ENCODE data around the gene S100A7.
"Not testable (repeated sequence)": the region's sequence is repeated elsewhere in the genome, so short reads cannot be mapped to it uniquely, and the experiment has no call there.

Gene S100A7

GRCh38 chr1:153431928-153432327 is 28.5 kb downstream of the S100A7 start:
- in situ Hi-C loops (cut with MboI; ENCODE audit: low sequenced_read_pairs): no loop called here

DNA sequence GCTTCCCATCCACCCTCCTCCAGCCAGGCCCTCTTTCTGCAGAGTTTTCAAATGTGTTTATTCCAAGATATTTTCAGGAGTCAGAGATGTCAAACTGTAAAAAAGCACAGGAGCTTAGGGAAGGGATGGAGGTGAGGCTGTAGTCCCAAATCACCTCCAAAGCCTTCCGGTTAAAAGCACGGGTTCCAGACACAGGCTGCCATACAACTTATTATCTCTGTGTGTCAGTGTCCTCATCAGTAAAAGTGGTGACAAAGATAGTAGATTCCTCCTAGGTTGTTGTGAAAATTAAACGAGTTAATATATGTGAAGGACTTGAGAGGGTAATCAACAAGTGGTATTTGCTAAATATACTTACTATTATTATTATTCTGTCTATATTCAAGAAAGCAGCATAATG is 29.0 kb downstream of the S100A7 start:
- in situ Hi-C loops (cut with MboI; ENCODE audit: low sequenced_read_pairs): no loop called here

DNA sequence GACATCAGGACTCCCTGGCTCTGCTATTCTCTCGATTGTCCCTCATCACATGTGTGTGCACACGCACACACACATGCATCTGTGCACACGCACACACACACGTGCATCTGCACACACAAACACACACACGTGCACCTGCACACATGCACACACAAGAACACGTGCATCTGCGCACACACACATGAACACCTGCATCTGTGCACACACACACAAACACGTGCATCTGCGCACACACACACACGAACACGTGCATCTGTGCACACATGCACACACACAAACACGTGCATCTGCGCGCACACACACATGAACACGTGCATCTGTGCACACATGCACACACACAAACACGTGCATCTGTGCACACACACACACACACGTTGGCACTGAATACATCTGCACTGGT is 29.4 kb downstream of the S100A7 start:
- in situ Hi-C loops (cut with MboI; ENCODE audit: low sequenced_read_pairs): no loop called here

GRCh38 chr1:153430561-153430960 is 29.9 kb downstream of the S100A7 start:
- in situ Hi-C loops (cut with MboI; ENCODE audit: low sequenced_read_pairs): no loop called here

- in situ Hi-C loops (cut with MboI; ENCODE audit: low sequenced_read_pairs): no loop called here
Observed at GRCh38 chr1:153430166-153430553, 30.3 kb downstream of the S100A7 start.

DNA sequence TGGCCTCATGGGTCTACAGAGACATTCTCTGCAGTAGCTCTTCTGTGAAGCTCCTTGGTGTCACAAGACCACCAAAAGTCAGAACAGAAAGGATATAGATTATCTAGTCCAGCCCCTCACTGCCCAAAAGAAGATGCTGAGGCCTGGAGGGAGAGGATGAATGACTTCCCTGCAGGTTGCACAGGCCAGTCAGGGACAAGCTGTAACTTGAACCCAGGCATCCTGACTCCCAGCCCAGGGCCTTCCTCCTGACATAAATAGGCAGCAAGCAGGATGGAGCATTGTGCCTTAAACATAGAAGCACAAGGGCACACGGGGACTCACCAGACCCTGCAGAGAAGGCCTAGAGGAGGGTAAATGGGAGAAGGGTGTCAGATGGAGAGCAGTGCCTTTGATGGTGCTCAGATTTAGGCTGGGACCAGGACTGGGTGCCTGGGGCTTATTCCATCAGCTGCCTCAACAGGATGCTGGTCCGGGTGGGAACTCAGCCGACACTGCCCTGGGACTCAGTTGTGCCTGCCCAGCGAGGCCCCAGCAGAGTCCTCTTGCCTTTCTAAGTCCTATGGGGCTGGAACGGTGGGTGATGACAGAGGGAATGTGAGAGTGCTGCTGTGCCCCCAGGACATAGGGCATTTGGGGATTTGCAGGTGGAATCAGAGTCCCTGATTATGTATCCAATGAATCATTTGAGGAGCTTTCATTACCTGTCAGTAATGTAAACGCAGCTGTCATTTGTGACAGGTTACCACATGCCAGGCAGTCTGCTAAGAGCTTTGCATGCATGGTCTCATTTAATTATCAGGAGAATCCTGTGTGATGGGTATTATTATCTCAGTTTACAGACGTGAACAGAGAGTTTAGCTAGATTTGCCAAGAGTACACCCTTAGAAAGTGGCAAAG is 30.9 kb downstream of the S100A7 start:
- in situ Hi-C loops (cut with MboI; ENCODE audit: low sequenced_read_pairs): no loop called here

- in situ Hi-C loops (cut with MboI; ENCODE audit: low sequenced_read_pairs): no loop called here
Observed at GRCh38 chr1:153428791-153429190, 31.7 kb downstream of the S100A7 start.

GRCh38 chr1:153428073-153428638 is 32.3 kb downstream of the S100A7 start:
- in situ Hi-C loops (cut with MboI; ENCODE audit: low sequenced_read_pairs): no loop called here

- in situ Hi-C loops (cut with MboI; ENCODE audit: low sequenced_read_pairs): no loop called here
Observed at GRCh38 chr1:153426809-153427208, 33.6 kb downstream of the S100A7 start.

GRCh38 chr1:153422450-153423068 is 37.9 kb downstream of the S100A7 start:
- in situ Hi-C loops (cut with MboI; ENCODE audit: low sequenced_read_pairs): no loop called here

GRCh38 chr1:153420306-153420705 is 40.1 kb downstream of the S100A7 start:
- in situ Hi-C loops (cut with MboI; ENCODE audit: low sequenced_read_pairs): no loop called here

DNA sequence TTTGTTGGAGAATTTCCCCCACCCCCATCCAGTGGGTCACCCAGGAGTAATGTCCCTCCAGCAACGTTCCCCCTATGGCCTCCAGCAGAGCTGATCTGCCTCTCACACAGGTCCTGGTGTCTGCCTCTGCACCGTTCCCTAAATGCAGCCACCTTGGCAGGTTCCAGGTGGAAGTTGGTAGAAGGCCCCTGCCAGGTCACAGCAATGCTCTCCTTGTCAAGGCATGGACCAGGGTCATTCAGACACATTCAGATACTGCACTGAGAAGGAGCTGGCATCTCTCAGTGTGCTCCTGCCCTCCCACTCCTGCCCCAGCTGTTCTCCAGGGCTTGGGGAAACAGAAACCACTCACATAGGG is 41.0 kb downstream of the S100A7 start:
- in situ Hi-C loops (cut with MboI; ENCODE audit: low sequenced_read_pairs): not testable (repeated sequence)

DNA sequence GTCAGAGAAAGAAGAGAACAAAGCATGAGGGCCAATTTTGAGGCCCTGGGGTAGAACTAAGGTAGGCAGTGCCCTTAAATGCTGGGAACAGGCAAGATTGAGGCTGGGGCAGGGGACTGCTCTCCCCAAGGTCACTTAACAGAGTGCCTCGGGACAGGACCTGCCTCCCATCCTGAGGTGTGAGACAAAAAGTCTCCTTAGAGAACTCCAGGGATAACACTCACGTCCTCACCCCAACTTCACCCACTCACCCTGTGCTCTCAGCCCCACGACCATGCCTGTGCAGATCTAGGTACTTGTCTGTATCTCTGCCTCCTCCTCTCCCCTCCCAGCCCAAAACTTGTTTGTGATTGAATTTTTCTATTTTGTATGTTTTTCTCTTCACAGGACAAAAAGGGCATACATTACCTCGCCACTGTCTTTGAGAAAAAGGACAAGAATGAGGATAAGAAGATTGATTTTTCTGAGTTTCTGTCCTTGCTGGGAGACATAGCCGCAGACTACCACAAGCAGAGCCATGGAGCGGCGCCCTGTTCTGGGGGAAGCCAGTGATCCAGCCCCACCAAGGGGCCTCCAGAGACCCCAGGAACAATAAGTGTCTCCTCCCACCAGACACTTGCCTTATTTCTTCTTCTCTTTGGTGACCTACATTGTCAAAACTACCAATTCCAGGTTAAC is 41.6 kb downstream of the S100A7 start:
- in situ Hi-C loops (cut with MboI; ENCODE audit: low sequenced_read_pairs): not testable (repeated sequence)

GRCh38 chr1:153417136-153417888 is 43.1 kb downstream of the S100A7 start:
- in situ Hi-C loops (cut with MboI; ENCODE audit: low sequenced_read_pairs): no loop called here

GRCh38 chr1:153415850-153416570 is 44.4 kb downstream of the S100A7 start, which contains the start of gene S100A7A:
S100A7A (plus strand) TSS chr1:153416520; CDS start chr1:153418083, 1,563 bp downstream.
- in situ Hi-C loops (cut with MboI; ENCODE audit: low sequenced_read_pairs): no loop called here

- in situ Hi-C loops (cut with MboI; ENCODE audit: low sequenced_read_pairs): not testable (repeated sequence)
Observed at GRCh38 chr1:153413961-153414360, 46.5 kb downstream of the S100A7 start.
